GM18858 (cell line): Measurements from ENCODE around the gene HS6ST1.

Source experiments
- ATAC-seq: cut with Tn5 transposase; IDR thresholded peaks from one replicate; pipeline ENCODE4 v1.9.1; 2021; ENCODE audit not compliant: unreplicated experiment

The HS6ST1 gene

GRCh38 chr2:128300151-128301020 is 18.3 kb downstream of the HS6ST1 start:
- no peak for ATAC-seq

- ATAC-seq = no peak
These were observed 19.0 kb downstream of the HS6ST1 start for GRCh38 chr2:128299628-128300027.

- ATAC-seq = no peak
These were observed 19.7 kb downstream of the HS6ST1 start for GRCh38 chr2:128298846-128299507.

GRCh38 chr2:128298286-128298685 is 20.4 kb downstream of the HS6ST1 start:
- no peak for ATAC-seq

- ATAC-seq = no peak
These were observed 24.7 kb downstream of the HS6ST1 start for GRCh38 chr2:128293870-128294455.

- no peak for ATAC-seq
These were observed 25.3 kb downstream of the HS6ST1 start for GRCh38 chr2:128293426-128293755.

GRCh38 chr2:128292599-128293425 is 25.9 kb downstream of the HS6ST1 start:
- ATAC-seq = no peak

- ATAC-seq = no peak
These were observed 26.6 kb downstream of the HS6ST1 start for GRCh38 chr2:128291844-128292598.

- ATAC-seq = no peak
These were observed 27.4 kb downstream of the HS6ST1 start for GRCh38 chr2:128291161-128291843.

- no peak for ATAC-seq
These were observed 28.3 kb downstream of the HS6ST1 start for GRCh38 chr2:128290356-128290755.

GRCh38 chr2:128289439-128289838 is 29.2 kb downstream of the HS6ST1 start:
- ATAC-seq = no peak

- no peak for ATAC-seq
These were observed 29.9 kb downstream of the HS6ST1 start for GRCh38 chr2:128288781-128289180.

- ATAC-seq = no peak
These were observed 30.6 kb downstream of the HS6ST1 start for GRCh38 chr2:128287780-128288735.

- no peak for ATAC-seq
These were observed 31.5 kb downstream of the HS6ST1 start for GRCh38 chr2:128286905-128287779.

GRCh38 chr2:128286011-128286721 is 32.5 kb downstream of the HS6ST1 start:
- no peak for ATAC-seq

- ATAC-seq = no peak
These were observed 33.2 kb downstream of the HS6ST1 start for GRCh38 chr2:128285329-128285931.

- no peak for ATAC-seq
These were observed 33.8 kb downstream of the HS6ST1 start for GRCh38 chr2:128284841-128285240.
